Adrenal gland (tissue), 5 donors: ENCODE measurements around the gene DHRS1.
A peak's percentile ranks its signal among the peaks of the same experiment; 100 is the strongest.

Experiments
- CTCF ChIP-seq, 6 experiments: fragments of 450-650 bp in 4 of 6; fragments of 200-600 bp in 2 of 6; sonication (generic) in 1 of 6; IDR thresholded peaks; 1 replicate in 5 of 6; 2 replicates in 1 of 6; pipeline versions ENCODE4 v1.5.1 to v1.8.0; 2016 to 2021; ENCODE audit warnings: antibody characterized with exemption in 6 of 6, mild to moderate bottlenecking in 2 of 6, moderate library complexity in 1 of 6
- POLR2A ChIP-seq, 2 donors: fragments of 450-650 bp; IDR thresholded peaks; one replicate each; pipeline ENCODE4 v1.6.1; 2017; ENCODE audit warnings: antibody characterized with exemption in 2 of 2, mild to moderate bottlenecking in 2 of 2, moderate library complexity in 1 of 2
- donor health status: DM: no; HTN: no; CAD: no.

GRCh38 chr14:24296341-24297157 is 3.0 kb downstream of the DHRS1 start:
- TF ChIP-seq CTCF (IDR thresholded peaks at IDR 0.05): peak; percentile 58 to 81 (median 74)
- no peak for TF ChIP-seq POLR2A (IDR thresholded peaks at IDR 0.05)
